ENCODE measurements around the gene FGFR3.

- TF ChIP-seq EZH2 (IDR thresholded peaks at IDR 0.05; ENCODE audit: borderline replicate concordance, low read length) = no peak
- TF ChIP-seq, protein P1, sequence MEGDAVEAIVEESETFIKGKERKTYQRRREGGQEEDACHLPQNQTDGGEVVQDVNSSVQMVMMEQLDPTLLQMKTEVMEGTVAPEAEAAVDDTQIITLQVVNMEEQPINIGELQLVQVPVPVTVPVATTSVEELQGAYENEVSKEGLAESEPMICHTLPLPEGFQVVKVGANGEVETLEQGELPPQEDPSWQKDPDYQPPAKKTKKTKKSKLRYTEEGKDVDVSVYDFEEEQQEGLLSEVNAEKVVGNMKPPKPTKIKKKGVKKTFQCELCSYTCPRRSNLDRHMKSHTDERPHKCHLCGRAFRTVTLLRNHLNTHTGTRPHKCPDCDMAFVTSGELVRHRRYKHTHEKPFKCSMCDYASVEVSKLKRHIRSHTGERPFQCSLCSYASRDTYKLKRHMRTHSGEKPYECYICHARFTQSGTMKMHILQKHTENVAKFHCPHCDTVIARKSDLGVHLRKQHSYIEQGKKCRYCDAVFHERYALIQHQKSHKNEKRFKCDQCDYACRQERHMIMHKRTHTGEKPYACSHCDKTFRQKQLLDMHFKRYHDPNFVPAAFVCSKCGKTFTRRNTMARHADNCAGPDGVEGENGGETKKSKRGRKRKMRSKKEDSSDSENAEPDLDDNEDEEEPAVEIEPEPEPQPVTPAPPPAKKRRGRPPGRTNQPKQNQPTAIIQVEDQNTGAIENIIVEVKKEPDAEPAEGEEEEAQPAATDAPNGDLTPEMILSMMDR (IDR thresholded peaks at IDR 0.05; ENCODE audit: low read length) = no peak
Measured at GRCh38 chr4:1765409-1766072, 27.6 kb upstream of the FGFR3 start.
